AG10803 (cell line): Measurements from ENCODE around the gene KRT4.

Experiments
- DNase-seq: peaks from one replicate; pipeline ENCODE4 v3.0.0; 2010; ENCODE audit warnings: low read depth
- H3K4me3 ChIP-seq: 2 replicates; pipeline ENCODE4 v1.5.1; 2011; ENCODE audit warnings: mild to moderate bottlenecking, low read length, control low read depth
- CTCF ChIP-seq: conservative IDR thresholded peaks from 2 replicates; pipeline ENCODE4 v1.5.1; 2011; ENCODE audit warnings: mild to moderate bottlenecking, low read length, control low read depth, inconsistent platforms

Gene KRT4

GRCh38 chr12:52845946-52846345, 32.0 kb upstream of the KRT4 start:
- TF ChIP-seq CTCF = no peak
- no peak for DNase-seq
- no peak overlapping the region for H3K4me3 ChIP-seq

- DNase-seq = no peak
- no peak overlapping the region for H3K4me3 ChIP-seq
- TF ChIP-seq CTCF = no peak
These were observed 30.5 kb upstream of the KRT4 start for GRCh38 chr12:52844386-52844785.

GRCh38 chr12:52839436-52840105, 25.7 kb upstream of the KRT4 start:
- H3K4me3 ChIP-seq = no peak overlapping the region
- TF ChIP-seq CTCF = no peak
- DNase-seq = no peak

GRCh38 chr12:52838609-52839435, 24.9 kb upstream of the KRT4 start:
- no peak for DNase-seq
- no peak overlapping the region for H3K4me3 ChIP-seq
- no peak for TF ChIP-seq CTCF

- no peak overlapping the region for H3K4me3 ChIP-seq
- no peak for DNase-seq
- no peak for TF ChIP-seq CTCF
These were observed 24.1 kb upstream of the KRT4 start for GRCh38 chr12:52837781-52838608.

GRCh38 chr12:52837413-52837741, 23.5 kb upstream of the KRT4 start:
- H3K4me3 ChIP-seq = no peak overlapping the region
- DNase-seq = peak; percentile 69
- no peak for TF ChIP-seq CTCF
